AG09309 (cell line): ENCODE measurements around the gene FZD7.

Experiments
- DNase-seq: peaks from one replicate; pipeline ENCODE4 v3.0.0-alpha.2; 2010; ENCODE audit warnings: low read depth
- H3K4me3 ChIP-seq: 2 replicates; pipeline ENCODE4 v1.5.1; 2011; ENCODE audit warnings: mild to moderate bottlenecking, low read depth, low read length, moderate library complexity; ENCODE audit not compliant: control insufficient read depth
- TF ChIP-seq, protein P1 (sequence below): IDR thresholded peaks from 2 replicates; pipeline ENCODE4 v1.5.1; 2011; ENCODE audit warnings: mild to moderate bottlenecking, low read depth, low read length, inconsistent platforms; ENCODE audit not compliant: insufficient read depth, control insufficient read depth; ENCODE audit errors: missing control alignments

The FZD7 gene

DNA sequence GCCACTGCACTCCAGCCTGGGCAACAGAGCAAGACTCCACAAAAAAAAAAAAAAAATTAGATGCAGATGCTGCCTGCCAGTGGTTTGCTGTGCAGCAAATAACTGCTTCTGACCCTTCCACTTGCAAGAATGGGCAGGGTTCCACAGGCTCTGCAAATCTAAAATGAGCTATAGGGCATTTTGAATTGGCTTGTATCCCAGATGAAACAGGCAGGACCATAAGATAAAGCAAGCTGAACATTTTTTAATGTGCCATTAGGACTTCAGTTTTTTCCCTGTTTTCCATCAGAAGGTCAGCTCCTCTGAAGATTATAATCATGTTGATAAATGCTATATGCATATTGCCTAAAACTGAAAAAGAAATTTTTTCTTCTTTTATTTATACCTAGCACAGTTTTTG lies 15.7 kb upstream of the FZD7 start:
- no peak overlapping the region for H3K4me3 ChIP-seq
- no peak for DNase-seq
- TF ChIP-seq, protein P1, sequence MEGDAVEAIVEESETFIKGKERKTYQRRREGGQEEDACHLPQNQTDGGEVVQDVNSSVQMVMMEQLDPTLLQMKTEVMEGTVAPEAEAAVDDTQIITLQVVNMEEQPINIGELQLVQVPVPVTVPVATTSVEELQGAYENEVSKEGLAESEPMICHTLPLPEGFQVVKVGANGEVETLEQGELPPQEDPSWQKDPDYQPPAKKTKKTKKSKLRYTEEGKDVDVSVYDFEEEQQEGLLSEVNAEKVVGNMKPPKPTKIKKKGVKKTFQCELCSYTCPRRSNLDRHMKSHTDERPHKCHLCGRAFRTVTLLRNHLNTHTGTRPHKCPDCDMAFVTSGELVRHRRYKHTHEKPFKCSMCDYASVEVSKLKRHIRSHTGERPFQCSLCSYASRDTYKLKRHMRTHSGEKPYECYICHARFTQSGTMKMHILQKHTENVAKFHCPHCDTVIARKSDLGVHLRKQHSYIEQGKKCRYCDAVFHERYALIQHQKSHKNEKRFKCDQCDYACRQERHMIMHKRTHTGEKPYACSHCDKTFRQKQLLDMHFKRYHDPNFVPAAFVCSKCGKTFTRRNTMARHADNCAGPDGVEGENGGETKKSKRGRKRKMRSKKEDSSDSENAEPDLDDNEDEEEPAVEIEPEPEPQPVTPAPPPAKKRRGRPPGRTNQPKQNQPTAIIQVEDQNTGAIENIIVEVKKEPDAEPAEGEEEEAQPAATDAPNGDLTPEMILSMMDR, result no peak

DNA sequence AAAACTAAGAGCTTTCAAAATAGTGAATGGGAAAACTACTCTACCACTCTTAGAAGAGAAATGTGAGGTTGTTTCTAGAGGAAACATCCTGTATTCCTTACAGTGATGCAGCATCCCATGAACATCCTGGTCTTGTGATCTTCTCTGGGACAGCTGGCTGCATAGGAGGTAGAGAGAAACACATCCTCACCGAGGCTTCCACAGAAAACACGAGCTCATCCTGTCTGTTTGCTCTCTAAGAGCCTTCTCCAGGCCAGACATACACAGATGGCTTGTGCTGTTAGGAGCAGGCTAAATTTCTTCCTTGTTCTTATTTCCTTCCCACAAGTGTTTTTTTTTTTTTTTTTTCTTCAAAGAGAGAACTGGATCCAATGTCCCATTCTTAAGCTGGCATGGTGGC lies 14.7 kb upstream of the FZD7 start:
- no peak overlapping the region for H3K4me3 ChIP-seq
- TF ChIP-seq, protein P1, result no peak
- DNase-seq, result no peak

DNA sequence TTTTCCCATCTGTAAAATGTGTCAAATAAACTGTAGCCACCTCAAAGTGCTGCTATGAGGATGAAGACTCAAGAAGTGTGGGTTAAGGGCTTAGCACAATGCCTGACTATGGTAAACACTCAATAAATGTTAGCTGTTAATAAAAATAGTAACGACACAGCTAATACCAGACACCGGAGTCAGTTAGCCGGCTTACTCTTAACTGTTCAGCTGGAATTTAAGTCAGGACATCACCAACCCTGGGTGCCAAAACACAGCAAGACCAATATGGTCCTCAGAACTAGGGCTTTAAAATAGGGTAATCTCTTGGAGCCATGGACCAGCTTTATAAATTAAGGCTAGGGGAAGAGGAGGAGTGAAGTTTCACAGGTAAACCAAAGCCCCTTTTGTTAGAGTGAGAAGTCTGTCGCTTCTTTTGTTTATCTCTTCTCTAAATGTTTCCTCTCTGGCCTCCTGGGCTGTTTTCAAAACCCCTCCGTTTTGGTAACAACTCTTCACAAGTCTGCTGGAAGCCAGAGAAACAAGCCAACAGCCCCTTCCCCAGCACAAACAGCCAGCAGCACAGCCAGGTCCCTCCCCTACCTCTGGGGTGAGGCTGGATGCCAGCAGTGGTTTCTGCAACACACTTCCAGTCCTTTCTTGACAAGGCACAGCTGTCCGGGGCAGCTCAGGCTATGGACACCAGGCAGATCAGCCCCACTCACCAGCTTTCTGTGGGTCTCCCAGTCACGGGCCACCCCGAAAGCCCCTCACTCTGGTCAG lies 13.8 kb upstream of the FZD7 start:
- no peak overlapping the region for H3K4me3 ChIP-seq
- TF ChIP-seq, protein P1, result no peak
- no peak for DNase-seq

DNA sequence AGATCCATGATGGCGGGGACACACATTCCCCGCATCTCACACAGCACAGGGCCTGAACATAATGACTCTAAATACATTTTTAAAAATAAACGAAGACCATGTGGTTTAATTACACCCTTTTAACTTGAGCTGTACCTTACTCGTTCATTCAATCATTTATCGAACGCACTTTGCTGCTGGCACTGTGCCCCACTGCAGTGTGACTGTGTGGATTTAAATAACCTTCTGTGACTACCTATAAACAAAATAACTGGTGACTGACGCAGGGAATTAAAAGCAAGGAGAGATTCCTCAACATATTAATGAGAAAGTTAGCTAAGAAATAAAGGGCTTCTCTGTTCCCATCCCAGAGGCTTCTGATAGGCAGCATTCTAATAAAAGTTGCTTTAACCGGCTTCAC lies 10.9 kb upstream of the FZD7 start:
- DNase-seq, result no peak
- H3K4me3 ChIP-seq, result no peak overlapping the region
- TF ChIP-seq, protein P1, result no peak

DNA sequence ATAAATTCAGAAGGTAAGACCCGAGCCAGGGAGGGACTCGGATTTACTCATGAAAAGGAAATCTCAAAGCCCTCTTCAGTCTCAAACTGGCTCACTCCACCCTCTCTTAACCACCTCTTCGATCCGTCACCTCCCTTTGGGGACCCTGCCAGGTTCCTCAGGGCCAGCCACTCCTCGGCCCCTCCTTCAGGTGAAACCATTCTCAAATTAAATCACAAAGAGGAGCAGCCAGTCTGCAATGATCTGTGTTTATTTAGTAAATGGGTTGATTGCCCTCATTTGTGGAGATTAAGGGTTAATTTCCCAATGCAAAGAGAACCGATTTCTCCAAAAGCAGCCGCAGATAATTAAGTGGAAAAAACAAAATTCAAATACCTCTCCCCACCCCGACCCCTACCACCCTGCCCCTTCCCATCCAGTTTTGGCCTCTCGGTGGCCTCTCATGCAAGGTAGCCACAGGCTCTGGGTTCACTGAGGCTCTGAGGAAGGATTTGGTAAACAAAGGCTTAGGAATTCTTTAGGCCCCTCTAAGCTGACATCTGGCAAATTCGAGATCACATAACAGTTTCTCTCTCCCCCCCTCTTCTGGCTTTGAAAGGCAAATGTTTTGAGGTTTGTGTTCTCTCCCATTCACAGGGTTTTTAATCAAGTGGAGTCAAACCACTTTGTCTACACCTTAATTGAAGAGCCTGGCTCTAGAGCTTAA lies 10.3 kb upstream of the FZD7 start:
- DNase-seq, result no peak
- H3K4me3 ChIP-seq, result no peak overlapping the region
- TF ChIP-seq, protein P1, result no peak

DNA sequence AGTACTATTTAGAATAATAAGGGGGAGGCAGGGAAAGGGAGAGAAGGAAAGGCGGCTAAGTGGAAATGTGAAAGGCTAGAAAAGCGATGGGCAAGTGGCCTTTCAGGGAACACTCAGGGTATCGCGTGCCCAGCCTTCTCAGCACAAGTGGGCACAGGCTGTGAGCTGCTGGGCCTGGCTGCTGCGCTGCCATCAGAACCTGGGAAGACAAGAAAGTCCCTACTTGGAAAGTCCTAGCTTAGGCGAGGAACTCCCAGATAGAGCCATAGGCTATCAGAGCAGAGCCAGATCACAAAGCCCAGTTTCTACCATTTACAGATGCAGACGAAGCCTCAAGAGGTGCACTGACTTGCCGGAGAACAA lies 9.8 kb upstream of the FZD7 start:
- DNase-seq, result no peak
- no peak overlapping the region for H3K4me3 ChIP-seq
- TF ChIP-seq, protein P1, result no peak
